Lower lobe of right lung (tissue), 2 donors: Measurements from ENCODE around the gene DAB2IP. TPM values are rescaled to one million over a fixed set of nuclear protein-coding genes. Genes with fewer than 3 reads are reported as not detected.

Experiments
- ATAC-seq, 2 donors: fragments of 200-7000 bp; cut with Tn5 transposase; one replicate each; pipeline ENCODE4 v1.9.1; 2020 to 2022; ENCODE audit warnings: mild to moderate bottlenecking in 2 of 2, moderate library complexity in 2 of 2
- DNase-seq: peaks from one replicate; pipeline ENCODE4 v3.0.0-alpha.2; 2020
- H3K27ac ChIP-seq: fragments of 200-600 bp; one replicate; pipeline ENCODE4 v1.8.0; 2022
- H3K27me3 ChIP-seq: fragments of 200-600 bp; one replicate; pipeline ENCODE4 v1.8.0; 2022; ENCODE audit warnings: low read depth
- H3K36me3 ChIP-seq: fragments of 200-600 bp; one replicate; pipeline ENCODE4 v1.8.0; 2022; ENCODE audit warnings: mild to moderate bottlenecking
- H3K4me1 ChIP-seq: fragments of 200-600 bp; one replicate; pipeline ENCODE4 v1.8.0; 2022
- H3K4me3 ChIP-seq: fragments of 200-600 bp; one replicate; pipeline ENCODE4 v1.8.0; 2022; ENCODE audit warnings: mild to moderate bottlenecking
- H3K9me3 ChIP-seq: fragments of 200-600 bp; one replicate; pipeline ENCODE4 v1.8.0; 2022
- intact Hi-C: fragments of 100-400 bp; cut with DNase I; formaldehyde crosslinking; loops from one replicate; pipeline ENCODE4 v1.11.0; 2022
- total RNA-seq: library from RNA; stranded (reverse); fragmentation: NEBNext Ultra II Directional; extraction: Animal tissue kit (Norgen Biotek cat#: 25700); gene quantifications from one replicate; pipeline ENCODE4 v1.2.1, GENCODE V29; 2021
- TF ChIP-seq, protein P1 (sequence below): fragments of 200-600 bp; IDR thresholded peaks from one replicate; pipeline ENCODE4 v1.8.0; 2022; ENCODE audit warnings: antibody characterized with exemption, mild to moderate bottlenecking
- donor health status: DM: no; HTN: yes; CAD: no; lungs with severe emphysema.

DAB2IP gene
- total RNA-seq, 1 donor from 2014 or later, result 54.1 TPM

DNA sequence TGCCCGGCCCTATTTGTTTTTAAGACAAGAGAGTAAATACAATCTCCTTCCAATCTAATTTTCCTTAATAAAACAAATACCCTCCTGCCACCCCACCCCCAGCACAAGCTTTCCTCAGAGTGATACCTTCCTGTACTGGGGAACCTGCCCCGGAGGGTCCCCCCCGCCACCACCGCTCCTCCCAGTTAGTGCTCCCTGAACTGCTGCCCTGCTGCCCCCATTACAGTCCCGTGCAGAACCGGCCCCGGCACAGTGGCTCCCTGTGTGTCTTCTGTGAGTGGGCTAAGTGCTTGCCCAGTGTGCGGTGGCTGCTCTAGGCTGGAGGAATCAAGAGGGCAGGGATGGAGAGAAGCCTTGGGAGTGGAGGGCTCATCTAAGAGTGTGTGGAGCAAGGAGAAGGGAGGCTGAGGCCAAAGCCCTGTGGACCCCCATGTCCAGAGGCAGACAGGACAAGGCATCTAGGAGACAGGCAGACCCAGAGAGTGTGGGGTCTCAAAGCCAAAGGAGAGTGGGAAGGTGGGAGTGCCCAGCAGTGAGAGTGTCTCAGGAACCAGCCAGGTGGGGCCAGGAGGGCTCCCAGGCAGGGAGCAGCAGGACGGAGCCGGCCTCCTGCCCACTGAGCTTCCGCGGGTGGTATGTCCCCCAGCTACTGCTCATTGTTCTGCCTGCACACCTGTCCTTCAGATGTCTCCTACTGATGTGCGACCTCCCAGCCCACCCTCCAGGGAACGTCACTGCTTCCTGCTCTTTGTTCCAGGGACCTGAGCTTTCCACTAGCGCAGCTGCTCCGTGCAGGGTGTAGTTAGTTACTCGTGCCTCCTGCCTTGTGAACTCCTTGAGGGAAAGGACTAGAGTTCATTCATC lies 129.0 kb downstream of the DAB2IP start:
- DNase-seq (no peak), ATAC-seq (no peak)
- H3K36me3 ChIP-seq, result peaks cover 86% of the 10 kb centered on the region
- H3K9me3 ChIP-seq, result no peaks in the 10 kb centered on the region
- H3K4me1 ChIP-seq, result peaks cover 15% of the 10 kb centered on the region
- TF ChIP-seq, protein P1, sequence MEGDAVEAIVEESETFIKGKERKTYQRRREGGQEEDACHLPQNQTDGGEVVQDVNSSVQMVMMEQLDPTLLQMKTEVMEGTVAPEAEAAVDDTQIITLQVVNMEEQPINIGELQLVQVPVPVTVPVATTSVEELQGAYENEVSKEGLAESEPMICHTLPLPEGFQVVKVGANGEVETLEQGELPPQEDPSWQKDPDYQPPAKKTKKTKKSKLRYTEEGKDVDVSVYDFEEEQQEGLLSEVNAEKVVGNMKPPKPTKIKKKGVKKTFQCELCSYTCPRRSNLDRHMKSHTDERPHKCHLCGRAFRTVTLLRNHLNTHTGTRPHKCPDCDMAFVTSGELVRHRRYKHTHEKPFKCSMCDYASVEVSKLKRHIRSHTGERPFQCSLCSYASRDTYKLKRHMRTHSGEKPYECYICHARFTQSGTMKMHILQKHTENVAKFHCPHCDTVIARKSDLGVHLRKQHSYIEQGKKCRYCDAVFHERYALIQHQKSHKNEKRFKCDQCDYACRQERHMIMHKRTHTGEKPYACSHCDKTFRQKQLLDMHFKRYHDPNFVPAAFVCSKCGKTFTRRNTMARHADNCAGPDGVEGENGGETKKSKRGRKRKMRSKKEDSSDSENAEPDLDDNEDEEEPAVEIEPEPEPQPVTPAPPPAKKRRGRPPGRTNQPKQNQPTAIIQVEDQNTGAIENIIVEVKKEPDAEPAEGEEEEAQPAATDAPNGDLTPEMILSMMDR, result no peak
- no peak overlapping the region for H3K4me3 ChIP-seq
- intact Hi-C loops, result no loop called here
- H3K27me3 ChIP-seq, result no peaks in the 10 kb centered on the region
- no peak overlapping the region for H3K27ac ChIP-seq

DNA sequence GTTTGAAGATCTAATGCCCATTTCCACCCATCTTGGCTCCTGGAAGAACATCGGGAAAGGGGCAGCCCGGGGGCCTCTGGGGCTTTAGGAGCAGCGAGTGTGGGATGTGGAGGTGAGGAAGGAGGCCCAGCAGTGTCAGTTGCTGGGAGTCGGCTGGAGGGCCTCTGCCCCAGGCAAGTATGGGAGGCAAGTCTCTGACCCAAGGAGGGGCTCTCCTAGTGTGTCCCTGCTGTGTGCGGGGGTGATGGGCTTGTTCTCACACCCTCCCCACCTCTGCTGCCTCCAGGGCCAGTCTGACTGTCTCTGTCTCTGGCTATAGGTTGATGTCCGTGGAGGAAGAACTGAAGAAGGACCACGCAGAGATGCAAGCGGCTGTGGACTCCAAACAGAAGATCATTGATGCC lies 129.7 kb downstream of the DAB2IP start:
- DNase-seq, result no peak
- Histone ChIP-seq H3K4me3 (no peak overlapping the region), H3K36me3 (peaks cover 86% of the 10 kb centered on the region), H3K27me3 (no peaks in the 10 kb centered on the region), H3K9me3 (no peaks in the 10 kb centered on the region), H3K4me1 (peaks cover 15% of the 10 kb centered on the region), H3K27ac (no peak overlapping the region)
- TF ChIP-seq, protein P1, result no peak
- no peak for ATAC-seq
- intact Hi-C loops, result no loop called here

DNA sequence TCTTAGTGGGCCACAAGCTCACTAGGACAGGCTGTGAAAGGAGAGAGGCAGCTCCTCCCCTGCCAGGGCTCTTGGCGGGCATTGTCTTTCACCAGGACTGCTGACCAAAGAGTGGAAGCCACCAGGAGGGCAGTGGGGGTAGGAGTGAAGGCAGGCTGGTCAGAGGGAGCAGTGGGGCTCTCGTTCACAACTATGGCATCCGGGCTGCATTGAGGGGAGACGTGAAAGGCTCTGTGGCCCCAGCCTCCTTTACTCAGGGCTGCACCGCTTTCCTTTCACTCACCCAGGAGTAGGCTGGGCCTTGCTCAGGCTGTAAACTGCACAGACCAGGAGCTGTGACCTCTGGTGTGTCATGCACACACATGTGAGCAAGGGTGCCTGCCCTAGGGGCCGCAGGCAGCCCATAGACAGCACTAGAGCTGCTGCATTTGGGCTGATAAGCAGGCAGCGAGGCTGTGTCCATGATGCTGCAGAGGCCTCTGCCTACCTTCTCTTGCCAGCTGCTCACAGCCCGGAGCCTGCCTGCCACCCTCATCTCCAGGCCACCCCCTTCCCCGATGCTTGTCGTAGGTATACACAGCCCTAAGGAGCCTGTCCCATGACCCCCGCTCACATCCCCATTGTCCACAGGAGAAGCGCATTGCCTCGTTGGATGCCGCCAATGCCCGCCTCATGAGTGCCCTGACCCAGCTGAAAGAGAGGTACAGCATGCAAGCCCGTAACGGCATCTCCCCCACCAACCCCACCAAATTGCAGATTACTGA lies 130.4 kb downstream of the DAB2IP start:
- TF ChIP-seq, protein P1, result no peak
- DNase-seq (no peak), ATAC-seq (no peak)
- Histone ChIP-seq H3K27ac (no peak overlapping the region), H3K4me3 (no peak overlapping the region), H3K27me3 (no peaks in the 10 kb centered on the region), H3K4me1 (peaks cover 15% of the 10 kb centered on the region), H3K36me3 (peaks cover 82% of the 10 kb centered on the region), H3K9me3 (no peaks in the 10 kb centered on the region)
- intact Hi-C loops, result no loop called here

DNA sequence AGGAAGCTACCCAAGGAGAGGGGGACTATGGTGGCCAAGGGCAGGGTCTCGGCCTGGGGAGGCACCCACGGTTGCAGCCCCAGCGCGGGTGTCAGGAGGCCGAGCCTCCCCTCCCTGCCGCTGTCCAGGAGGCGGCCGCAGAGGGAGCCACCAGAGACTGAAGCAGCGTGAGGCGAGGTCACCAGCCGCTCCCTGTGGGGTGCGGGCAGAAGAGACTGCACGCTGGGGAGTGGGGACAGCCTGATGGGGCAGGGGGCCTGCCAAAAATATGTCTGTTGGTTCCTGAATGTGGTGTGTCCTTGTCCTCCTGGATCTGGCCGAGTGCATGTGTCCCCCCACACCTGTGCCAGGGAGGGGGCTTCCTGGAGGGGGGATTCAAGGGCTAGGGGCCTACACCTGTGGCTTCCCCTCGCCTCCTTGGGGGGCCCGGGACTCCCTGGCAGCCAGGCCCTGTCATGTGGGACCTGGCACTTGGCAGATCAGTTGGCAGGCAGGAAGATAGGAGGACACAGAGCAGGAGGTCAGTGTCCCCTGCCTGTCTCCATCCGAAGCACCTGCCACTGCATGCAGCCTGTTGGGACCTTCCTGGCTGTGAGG lies 131.2 kb downstream of the DAB2IP start:
- ATAC-seq, result no peak
- TF ChIP-seq, protein P1, result no peak

DNA sequence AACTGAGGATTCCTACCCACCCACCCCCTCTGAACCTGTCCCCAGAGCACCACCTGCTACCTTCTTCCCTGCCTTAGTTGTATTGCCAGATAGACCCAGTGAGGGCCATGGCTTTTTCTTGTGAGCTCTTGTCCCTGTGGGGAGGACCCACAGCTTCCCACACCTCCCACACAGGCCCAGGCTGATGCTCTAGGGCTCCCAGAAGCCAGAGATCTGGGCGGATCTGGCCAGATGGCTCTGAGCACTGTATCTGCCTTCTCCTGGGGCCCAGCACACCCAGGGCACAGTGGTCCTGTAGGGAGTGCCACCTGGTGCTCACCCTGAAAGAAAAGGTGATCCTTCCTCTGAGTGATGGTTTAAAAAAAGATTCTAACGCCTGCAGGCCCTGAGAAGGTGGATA lies 131.7 kb downstream of the DAB2IP start:
- Histone ChIP-seq H3K27ac (no peak overlapping the region), H3K4me3 (no peak overlapping the region), H3K27me3 (no peaks in the 10 kb centered on the region), H3K4me1 (peaks cover 15% of the 10 kb centered on the region), H3K9me3 (no peaks in the 10 kb centered on the region), H3K36me3 (peaks cover 71% of the 10 kb centered on the region)
- intact Hi-C loops, result no loop called here
- TF ChIP-seq, protein P1, result no peak
- DNase-seq (no peak), ATAC-seq (no peak)

More for the DNA sequence above, 131.2 kb downstream of the DAB2IP start:
- Histone ChIP-seq H3K4me1 (peaks cover 15% of the 10 kb centered on the region), H3K9me3 (no peaks in the 10 kb centered on the region), H3K36me3 (peaks cover 76% of the 10 kb centered on the region), H3K27ac (no peak overlapping the region), H3K27me3 (no peaks in the 10 kb centered on the region), H3K4me3 (no peak overlapping the region)
- no peak for DNase-seq
- intact Hi-C loops, result no loop called here
